ENCODE results near the gene ZNRF2. TPM values are rescaled to one million over a fixed set of nuclear protein-coding genes. Genes with fewer than 3 reads are reported as not detected.

The ZNRF2 gene
- total and polyA plus RNA-seq, 2 donors from 2014 or later: 16.2 to 32.2 TPM

- intact Hi-C loops (cut with DNase I): no loop called here
- no peak for FAIRE-seq
- Histone ChIP-seq H3K4me1 (ENCODE audit: control insufficient read depth in 2 of 3, insufficient read depth in 2 of 3, low read depth in 1 of 3, low read length in 3 of 3) (no peaks in the 10 kb centered on the region), H3K9ac (ENCODE audit: low read length in 3 of 3) (no peak overlapping the region), H3K27me3 (ENCODE audit: control insufficient read depth, insufficient read depth, low read length) (no peaks in the 10 kb centered on the region), H3K27ac (ENCODE audit: low read depth in 2 of 2, low read length in 2 of 2) (no peak overlapping the region), H3K9me3 (ENCODE audit: control insufficient read depth in 2 of 3, insufficient read depth in 1 of 3, low read length in 3 of 3) (no peaks in the 10 kb centered on the region), H3K4me3 (ENCODE audit: low read length in 3 of 3) (no peak overlapping the region), H3K36me3 (ENCODE audit: control insufficient read depth in 2 of 3, insufficient read depth in 3 of 3, low read length in 3 of 3) (peaks cover 0 to 3% (median 0%) of the 10 kb centered on the region in 3 donors)
- DNase-seq: no peak
- no peak for TF ChIP-seq CTCF (IDR thresholded peaks at IDR 0.05; ENCODE audit: borderline replicate concordance, extremely low read depth, insufficient read depth)
Measured at GRCh38 chr7:30390736-30391636, 106.6 kb downstream of the ZNRF2 start.

- Histone ChIP-seq H3K9me3 (ENCODE audit: control insufficient read depth in 2 of 3, insufficient read depth in 1 of 3, low read length in 3 of 3) (no peaks in the 10 kb centered on the region), H3K27ac (ENCODE audit: low read depth in 2 of 2, low read length in 2 of 2) (no peak overlapping the region), H3K36me3 (ENCODE audit: control insufficient read depth in 2 of 3, insufficient read depth in 3 of 3, low read length in 3 of 3) (peaks cover 0 to 3% (median 0%) of the 10 kb centered on the region in 3 donors), H3K4me3 (ENCODE audit: low read length in 3 of 3) (no peak overlapping the region), H3K9ac (ENCODE audit: low read length in 3 of 3) (no peak overlapping the region), H3K4me1 (ENCODE audit: control insufficient read depth in 2 of 3, insufficient read depth in 2 of 3, low read depth in 1 of 3, low read length in 3 of 3) (no peaks in the 10 kb centered on the region), H3K27me3 (ENCODE audit: control insufficient read depth, insufficient read depth, low read length) (no peaks in the 10 kb centered on the region)
- FAIRE-seq: no peak
- no peak for TF ChIP-seq CTCF (IDR thresholded peaks at IDR 0.05; ENCODE audit: borderline replicate concordance, extremely low read depth, insufficient read depth)
- no peak for DNase-seq
- intact Hi-C loops (cut with DNase I): no loop called here
Measured at GRCh38 chr7:30391806-30392205, 107.4 kb downstream of the ZNRF2 start.

GRCh38 chr7:30395676-30396075, 111.3 kb downstream of the ZNRF2 start:
- TF ChIP-seq CTCF (IDR thresholded peaks at IDR 0.05; ENCODE audit: borderline replicate concordance, extremely low read depth, insufficient read depth): no peak
- Histone ChIP-seq H3K9me3 (ENCODE audit: control insufficient read depth in 2 of 3, insufficient read depth in 1 of 3, low read length in 3 of 3) (no peaks in the 10 kb centered on the region), H3K9ac (ENCODE audit: low read length in 3 of 3) (no peak overlapping the region), H3K27me3 (ENCODE audit: control insufficient read depth, insufficient read depth, low read length) (no peaks in the 10 kb centered on the region), H3K4me3 (ENCODE audit: low read length in 3 of 3) (no peak overlapping the region), H3K36me3 (ENCODE audit: control insufficient read depth in 2 of 3, insufficient read depth in 3 of 3, low read length in 3 of 3) (no peaks in the 10 kb centered on the region), H3K4me1 (ENCODE audit: control insufficient read depth in 2 of 3, insufficient read depth in 2 of 3, low read depth in 1 of 3, low read length in 3 of 3) (no peaks in the 10 kb centered on the region), H3K27ac (ENCODE audit: low read depth in 2 of 2, low read length in 2 of 2) (no peak overlapping the region)
- DNase-seq: no peak
- intact Hi-C loops (cut with DNase I): no loop called here
- FAIRE-seq: no peak

Measured in kidney (tissue), 14 donors.